HG03175 (cell line): ENCODE results near the gene ICA1.

Source experiments
- ATAC-seq: cut with Tn5 transposase; IDR thresholded peaks from one replicate; pipeline ENCODE4 v1.9.1; 2021; ENCODE audit warnings: mild to moderate bottlenecking, moderate library complexity; ENCODE audit not compliant: unreplicated experiment

The ICA1 gene

GRCh38 chr7:8165150-8165549, 96.8 kb downstream of the ICA1 start:
- ATAC-seq = no peak

GRCh38 chr7:8162181-8162580, 99.8 kb downstream of the ICA1 start:
- no peak for ATAC-seq

DNA sequence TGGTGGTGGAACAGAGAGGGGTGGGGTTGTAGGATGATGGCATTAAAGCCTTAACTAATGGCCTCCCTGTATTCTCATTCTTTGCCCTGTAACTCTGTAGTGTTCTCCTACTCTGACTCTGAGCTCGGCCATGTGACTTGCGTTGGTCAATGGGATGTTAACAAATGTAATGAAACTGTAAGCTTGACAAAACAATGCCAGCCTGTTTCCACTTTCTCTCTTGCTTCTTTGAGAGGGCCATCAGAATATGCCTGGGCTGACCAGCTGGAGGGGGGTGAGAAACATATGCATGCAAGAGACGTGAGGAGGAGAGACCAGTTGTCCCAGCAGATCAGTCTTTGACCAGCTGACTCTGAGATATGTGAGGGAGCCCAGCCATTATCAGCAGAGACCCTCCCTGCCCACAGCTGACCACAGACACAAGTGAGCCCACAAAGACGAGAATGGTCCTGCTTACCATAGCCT, 100.6 kb downstream of the ICA1 start:
- ATAC-seq = no peak

GRCh38 chr7:8160779-8161345, 101.1 kb downstream of the ICA1 start:
- no peak for ATAC-seq

DNA sequence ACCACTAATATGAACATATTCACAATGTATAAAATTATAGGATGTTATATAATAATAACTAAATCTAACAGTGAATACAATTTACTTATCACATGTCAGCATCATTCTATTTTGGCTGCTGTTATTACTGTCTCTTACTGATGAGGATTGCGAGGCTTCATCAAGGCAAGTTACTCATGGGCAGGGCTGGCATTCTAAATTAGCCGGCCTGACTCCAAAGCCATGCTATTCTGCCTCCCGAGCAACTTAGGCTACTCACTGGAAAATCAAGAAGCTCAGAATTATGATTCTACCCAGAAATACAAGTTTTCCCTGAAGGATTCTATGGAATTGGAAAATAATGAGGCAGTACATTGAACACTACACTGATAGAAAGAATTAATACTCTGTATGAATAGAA, 101.7 kb downstream of the ICA1 start:
- no peak for ATAC-seq

DNA sequence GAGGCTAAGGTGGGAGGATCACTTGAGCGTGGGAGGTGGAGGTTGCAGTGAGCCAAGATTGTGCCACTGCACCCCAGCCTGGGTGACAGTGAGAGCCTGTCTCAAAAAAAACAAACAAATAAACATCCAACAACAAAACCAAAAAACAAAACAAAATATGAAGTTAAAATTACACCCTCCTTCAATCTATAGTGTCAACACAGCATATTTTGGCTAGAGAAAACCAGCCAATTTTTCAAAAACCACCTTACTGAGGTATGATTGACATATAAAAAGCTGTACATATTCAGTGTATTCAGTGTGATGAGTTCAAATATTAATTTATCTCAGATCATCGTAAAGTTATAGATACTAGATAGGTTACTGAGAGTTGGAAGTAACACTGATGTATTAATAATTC, 102.4 kb downstream of the ICA1 start:
- ATAC-seq = no peak

GRCh38 chr7:8157296-8157695, 104.7 kb downstream of the ICA1 start:
- ATAC-seq = no peak

- ATAC-seq = no peak
Observed at GRCh38 chr7:8155836-8156235, 106.1 kb downstream of the ICA1 start.

GRCh38 chr7:8154272-8154671, 107.7 kb downstream of the ICA1 start:
- no peak for ATAC-seq

GRCh38 chr7:8152489-8153192, 109.3 kb downstream of the ICA1 start:
- no peak for ATAC-seq

- no peak for ATAC-seq
Observed at GRCh38 chr7:8151161-8151725, 110.7 kb downstream of the ICA1 start.

DNA sequence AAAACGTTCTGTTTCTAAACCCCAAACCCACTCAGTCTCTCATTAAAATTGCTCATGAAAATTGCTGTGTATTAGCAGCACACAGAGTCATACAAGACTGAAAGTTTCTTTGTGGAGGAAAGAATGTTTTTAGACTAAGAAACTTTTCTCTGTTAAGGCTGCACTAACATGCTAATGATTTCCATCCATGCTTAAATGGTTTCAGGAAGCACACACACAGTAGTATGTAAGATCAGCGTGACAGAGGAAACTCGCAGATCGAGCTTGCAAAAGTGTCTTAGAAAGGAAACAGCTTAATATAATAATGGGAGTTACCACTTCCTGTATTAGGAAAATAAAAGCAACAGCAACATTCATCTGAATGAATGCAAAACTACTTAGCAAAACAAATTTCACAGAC, 112.7 kb downstream of the ICA1 start:
- peak; percentile 62 for ATAC-seq

GRCh38 chr7:8147760-8148463, 114.1 kb downstream of the ICA1 start:
- ATAC-seq = no peak

DNA sequence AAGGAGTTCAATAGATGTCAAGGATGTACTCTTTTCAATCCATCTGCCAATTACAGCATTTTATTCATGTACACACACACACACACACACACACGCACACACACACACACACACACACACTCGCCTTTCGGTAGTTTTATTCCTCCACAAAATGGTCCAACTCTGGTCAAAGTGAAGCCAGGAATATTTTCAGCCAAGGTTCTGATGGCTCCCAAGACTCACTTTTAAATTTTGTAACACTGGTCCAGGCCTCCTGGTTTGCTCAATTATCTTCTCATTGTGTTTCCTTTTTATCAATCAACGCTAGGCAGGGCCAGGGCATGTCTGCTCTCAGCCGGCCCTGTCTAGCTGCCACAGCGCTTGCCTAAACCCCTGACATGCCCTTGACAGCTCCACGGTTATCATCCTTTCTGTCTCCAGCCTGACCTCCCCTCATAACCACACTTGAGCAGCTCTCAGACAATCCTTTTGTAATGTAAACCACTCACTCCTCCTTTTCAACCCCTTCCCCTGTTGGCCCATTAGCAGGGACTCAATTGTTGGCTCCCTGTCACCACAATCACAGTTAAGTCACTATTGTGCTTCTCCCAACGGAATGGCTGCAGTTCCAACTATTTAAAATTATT, 115.1 kb downstream of the ICA1 start:
- no peak for ATAC-seq

- no peak for ATAC-seq
Observed at GRCh38 chr7:8146106-8146787, 115.7 kb downstream of the ICA1 start.

DNA sequence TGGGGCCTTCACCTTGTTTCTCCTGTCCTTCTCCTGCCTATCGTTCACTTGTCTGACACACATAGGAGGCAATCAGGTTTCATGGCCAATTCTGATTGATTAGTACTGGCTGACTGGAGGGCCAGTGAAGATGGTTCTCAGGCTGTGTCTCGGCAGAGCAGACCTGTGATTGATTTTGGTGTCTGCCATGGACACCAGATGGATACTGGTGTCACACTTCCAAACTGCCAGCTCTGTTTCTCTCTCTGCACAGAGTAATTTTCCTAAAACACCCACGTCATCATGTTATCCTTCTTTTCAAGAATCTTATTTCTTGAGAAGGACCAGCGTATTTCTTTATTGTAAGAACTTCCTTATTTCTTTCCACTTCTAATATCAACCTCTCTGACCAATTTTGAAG, 117.1 kb downstream of the ICA1 start:
- no peak for ATAC-seq

DNA sequence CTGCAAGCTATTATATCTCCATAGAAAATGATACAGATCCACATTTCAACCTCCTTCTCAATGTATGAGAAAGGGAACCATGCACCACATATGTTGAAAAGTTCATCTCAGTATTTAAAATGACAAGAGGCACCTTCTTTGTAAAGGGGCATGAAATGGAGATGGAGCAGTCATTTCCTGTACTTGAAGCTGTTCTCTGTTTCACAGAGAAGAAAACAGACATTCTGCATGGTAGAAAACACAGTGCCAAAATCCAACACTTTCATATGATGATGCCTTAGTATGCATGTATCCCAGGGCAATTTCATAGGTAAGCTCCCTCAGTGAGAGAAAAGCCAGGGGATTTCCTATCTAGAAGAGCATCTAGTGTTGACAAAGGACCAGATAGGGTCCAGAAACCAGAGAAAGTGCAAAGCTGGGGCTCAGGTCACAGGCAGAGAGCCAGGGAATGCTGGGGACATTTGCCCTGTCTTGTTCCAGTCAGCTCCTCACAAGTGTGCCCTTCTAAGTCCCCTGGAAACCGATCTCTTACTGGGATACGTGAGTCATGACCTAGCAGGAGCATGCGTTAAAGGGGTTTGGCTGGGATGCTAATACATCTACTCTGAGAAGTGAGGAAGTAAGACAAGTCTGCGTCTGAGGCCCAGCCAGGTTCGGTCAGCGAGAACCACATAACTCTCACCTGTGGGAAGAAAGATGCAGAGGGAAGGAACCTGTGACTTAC, 118.7 kb downstream of the ICA1 start:
- ATAC-seq = peak; percentile 71

DNA sequence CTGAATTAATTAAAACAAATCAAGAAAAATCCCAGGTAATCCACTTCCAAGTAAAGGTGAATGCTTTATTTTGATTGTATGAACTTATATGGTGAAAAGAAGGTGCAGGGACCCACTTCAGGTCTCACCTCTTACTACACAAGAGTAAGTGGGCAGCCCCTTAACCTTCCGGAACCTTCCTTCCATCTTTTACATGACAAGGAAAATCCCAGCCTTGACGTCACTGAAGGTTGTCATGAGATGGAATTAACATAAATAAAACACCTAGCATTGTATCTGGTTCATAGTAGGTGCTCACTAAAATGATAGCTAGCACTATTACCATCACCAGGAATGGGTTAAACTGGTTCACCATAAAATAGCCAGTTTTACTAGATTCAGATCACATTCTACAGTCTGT, 119.5 kb downstream of the ICA1 start:
- ATAC-seq = no peak

DNA sequence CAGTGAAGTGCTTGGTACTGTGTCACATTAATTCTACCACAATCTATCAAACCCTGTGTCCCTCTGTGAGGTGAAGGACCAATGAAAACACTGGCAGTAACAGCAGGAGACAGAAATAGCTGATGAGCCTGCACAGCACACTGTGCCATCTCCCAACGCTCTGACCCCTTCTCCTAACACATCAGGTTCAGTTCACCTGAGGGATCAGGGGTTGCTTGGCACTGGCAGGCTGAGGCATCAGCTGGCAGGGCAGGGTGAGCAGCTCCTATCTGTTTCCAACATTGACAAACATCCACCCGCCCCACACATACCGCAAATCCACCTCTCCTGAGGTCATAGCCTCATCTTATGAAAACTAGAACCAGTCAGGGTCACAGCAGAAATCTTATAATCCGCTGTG, 120.9 kb downstream of the ICA1 start:
- ATAC-seq = no peak

- ATAC-seq = no peak
Observed at GRCh38 chr7:8136051-8136730, 125.8 kb downstream of the ICA1 start.
